Stimulated activated CD4-positive, alpha-beta T cell treated with anti-CD3 and anti-CD28 coated beads, Interleukin-12 subunit alpha, Interleukin-12 subunit beta, amount 100 ng/mL, for 24 hours (primary cell): Measurements from ENCODE around the gene NRBP1.
"Not testable (repeated sequence)": the region's sequence is repeated elsewhere in the genome, so short reads cannot be mapped to it uniquely, and the experiment has no call there.

ENCODE experiments used
- DNase-seq, 2 experiments: peaks; one replicate each; pipeline ENCODE4 v3.0.0-alpha.2; 2020; ENCODE audit warnings: low read depth in 2 of 2

NRBP1 gene

GRCh38 chr2:27421660-27422250, 6.7 kb upstream of the NRBP1 start:
- no peak for DNase-seq

- no peak for DNase-seq
Measured at GRCh38 chr2:27422958-27423357, 5.5 kb upstream of the NRBP1 start.

GRCh38 chr2:27425039-27425438, 3.4 kb upstream of the NRBP1 start:
- DNase-seq, result not testable (repeated sequence)

DNA sequence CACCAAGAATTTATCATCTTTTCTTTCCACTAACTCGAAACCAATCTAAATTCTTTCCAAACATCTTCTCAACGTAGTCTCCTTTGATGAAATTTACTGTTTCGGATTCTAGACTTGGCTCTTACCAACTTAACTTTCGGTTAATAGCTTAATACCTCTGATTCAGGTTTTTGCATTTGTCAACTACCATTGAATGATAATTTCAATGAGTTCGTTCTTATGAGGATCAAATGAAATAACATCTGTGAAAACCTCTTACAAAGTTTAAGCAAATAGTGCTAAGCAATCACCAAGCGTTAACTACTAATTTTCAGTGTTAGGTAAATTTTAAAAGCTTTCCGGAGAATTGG, 593 bp upstream of the NRBP1 start:
- no peak for DNase-seq

DNA sequence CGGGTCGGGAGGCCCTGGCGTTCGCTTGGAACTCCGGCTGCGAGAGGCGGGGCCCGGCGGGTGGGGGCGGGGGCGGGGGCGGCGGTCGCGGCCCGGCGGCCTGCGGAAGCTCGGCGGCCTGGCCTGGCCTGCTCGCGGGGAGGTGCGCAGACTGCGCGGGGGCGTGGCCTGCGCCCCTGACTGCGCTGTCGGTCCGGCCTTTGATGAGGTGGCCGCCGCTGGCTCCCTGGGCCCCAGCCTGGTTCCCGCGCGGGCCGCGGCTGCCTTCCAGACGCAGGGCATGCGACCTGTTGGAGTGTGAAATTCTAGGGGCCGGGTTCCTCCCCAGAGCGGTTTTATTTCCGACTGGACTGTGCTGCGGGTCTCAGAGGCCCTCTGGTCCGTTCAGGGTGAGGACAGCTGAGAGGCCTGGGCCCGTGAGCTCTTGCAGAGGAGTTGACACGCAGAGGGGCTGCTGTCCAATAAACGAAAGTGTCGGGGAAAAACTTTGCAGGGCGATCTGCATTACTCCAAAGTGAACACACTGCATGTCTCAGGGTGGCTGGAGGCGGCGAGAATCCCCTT, 629 bp downstream of the NRBP1 start:
- peak; percentile 48 to 68 for DNase-seq

DNA sequence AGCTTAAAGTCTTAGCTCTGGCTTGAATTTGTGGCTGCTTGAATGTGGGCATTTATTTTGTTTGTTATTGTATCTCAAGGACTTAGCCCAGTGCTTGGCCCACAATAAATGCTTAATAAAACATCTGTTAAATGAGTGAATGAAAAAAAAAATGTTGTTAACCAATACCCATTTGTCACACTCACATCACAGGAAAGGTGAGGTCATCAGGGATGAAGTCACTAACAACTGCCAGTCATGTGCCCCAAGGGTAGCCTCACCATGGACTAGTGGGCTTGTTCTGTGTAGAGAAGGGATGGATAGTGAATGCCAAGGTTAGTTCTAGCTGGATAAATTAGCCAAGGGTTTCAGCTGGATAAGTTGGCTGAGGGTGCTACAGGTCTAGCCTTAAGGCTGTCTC, 3.0 kb downstream of the NRBP1 start:
- no peak for DNase-seq

GRCh38 chr2:27435628-27436027, 7.2 kb downstream of the NRBP1 start:
- no peak for DNase-seq

GRCh38 chr2:27441226-27441926, 12.9 kb downstream of the NRBP1 start:
- DNase-seq, result no peak

DNA sequence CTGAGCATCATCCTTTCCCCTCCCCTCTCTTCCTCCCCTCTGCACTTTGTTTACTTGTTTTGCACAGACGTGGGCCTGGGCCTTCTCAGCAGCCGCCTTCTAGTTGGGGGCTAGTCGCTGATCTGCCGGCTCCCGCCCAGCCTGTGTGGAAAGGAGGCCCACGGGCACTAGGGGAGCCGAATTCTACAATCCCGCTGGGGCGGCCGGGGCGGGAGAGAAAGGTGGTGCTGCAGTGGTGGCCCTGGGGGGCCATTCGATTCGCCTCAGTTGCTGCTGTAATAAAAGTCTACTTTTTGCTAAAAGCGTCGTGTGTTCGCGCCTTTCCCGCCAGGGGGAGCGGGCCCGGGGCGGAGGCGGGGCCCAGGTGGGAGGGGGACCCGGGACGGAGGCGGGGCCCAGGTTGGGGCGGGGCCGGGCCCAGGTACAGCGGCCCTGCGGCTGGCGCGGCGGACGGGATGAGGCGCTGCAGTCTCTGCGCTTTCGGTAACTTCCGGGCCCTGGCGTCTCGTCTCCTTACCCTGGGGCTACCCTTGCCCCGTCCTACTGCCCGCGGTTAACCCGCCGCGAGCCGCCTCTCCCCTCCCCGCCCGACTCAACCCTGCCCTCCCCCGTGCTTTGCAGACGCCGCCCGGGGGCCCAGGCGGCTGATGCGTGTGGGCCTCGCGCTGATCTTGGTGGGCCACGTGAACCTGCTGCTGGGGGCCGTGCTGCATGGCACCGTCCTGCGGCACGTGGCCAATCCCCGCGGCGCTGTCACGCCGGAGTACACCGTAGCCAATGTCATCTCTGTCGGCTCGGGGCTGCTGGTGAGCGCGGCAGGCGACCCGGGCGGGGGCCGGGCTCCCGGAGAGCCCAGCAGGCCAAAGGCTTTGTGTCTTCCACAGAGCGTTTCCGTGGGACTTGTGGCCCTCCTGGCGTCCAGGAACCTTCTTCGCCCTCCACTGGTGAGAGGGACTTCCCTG, 13.8 kb downstream of the NRBP1 start, which contains the start of gene KRTCAP3:
KRTCAP3 (plus strand) TSS at position 424 of the 962 bp plus-strand sequence; CDS start at position 456, 32 bp downstream.
- peak in 1 of 2 experiments; percentile 12 for DNase-seq

- no peak for DNase-seq
Measured at GRCh38 chr2:27442920-27443282, 14.5 kb downstream of the NRBP1 start.

GRCh38 chr2:27445155-27445554, 16.7 kb downstream of the NRBP1 start:
- DNase-seq, result no peak

- DNase-seq, result no peak
Measured at GRCh38 chr2:27445615-27446014, 17.2 kb downstream of the NRBP1 start.

- DNase-seq, result no peak
Measured at GRCh38 chr2:27446057-27446456, 17.6 kb downstream of the NRBP1 start.

- no peak for DNase-seq
Measured at GRCh38 chr2:27448381-27448780, 19.9 kb downstream of the NRBP1 start.

GRCh38 chr2:27451095-27451494, 22.7 kb downstream of the NRBP1 start:
- DNase-seq, result no peak

DNA sequence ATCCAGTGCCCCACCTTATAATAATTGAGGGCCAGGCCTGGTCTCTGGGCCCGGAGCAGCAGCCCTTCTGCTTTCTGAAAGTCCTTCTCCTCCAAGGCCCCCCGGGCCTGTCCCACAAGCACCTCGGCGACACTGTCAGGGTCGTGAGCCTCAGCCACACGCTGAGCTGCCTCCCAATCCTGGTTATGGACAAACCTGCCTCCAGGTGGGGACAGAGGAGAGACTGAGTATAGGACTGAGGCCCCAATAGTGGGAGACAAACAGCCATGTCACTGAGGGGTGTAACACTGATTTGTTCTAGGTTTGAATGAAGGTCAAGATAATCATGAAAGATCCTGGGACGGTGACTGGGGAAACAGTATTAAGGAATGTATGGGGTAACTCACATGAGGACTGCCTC, 25.5 kb downstream of the NRBP1 start:
- no peak for DNase-seq

DNA sequence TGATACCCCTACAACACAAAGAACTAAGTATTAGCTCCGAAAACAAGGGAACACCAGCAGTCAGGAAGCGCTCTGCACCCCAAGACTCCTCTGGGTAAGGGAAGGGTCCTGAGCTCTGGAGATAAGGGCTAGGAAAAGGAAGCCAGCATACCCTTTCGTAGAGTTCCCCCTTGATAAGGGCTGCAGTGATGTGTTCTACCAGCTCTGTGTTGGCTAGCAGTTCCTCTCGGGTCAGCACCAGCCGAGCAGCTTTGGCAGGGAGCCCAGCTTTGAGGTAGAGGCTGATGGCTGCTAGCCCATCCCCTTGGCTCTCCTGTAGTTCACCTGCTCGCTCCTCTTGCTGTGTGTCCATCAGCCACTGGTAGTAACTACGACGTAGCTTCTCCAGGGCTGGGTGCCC, 32.7 kb downstream of the NRBP1 start:
- DNase-seq, result no peak

- DNase-seq, result no peak
Measured at GRCh38 chr2:27464443-27464842, 36.0 kb downstream of the NRBP1 start.

DNA sequence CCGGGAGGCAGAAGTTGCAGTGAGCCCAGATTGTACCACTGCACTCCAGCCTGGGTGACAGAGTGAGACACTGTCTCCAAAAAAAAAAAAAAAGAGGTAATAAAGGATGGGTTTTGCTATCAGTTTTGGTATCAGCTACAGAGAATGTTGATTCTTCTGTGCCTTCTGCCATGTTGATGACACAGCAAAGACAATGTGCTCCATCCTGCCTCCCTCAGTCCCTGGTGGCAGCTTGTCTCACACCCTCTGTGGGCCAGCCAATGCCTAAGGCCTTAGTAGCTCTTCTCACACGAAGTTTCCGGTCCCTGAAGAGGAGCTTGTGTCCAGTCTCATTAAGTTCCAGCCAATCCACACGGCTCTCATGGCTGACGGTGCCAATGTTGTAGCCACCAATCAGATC, 43.5 kb downstream of the NRBP1 start:
- DNase-seq, result no peak

- DNase-seq, result no peak
Measured at GRCh38 chr2:27485496-27485895, 57.1 kb downstream of the NRBP1 start.

DNA sequence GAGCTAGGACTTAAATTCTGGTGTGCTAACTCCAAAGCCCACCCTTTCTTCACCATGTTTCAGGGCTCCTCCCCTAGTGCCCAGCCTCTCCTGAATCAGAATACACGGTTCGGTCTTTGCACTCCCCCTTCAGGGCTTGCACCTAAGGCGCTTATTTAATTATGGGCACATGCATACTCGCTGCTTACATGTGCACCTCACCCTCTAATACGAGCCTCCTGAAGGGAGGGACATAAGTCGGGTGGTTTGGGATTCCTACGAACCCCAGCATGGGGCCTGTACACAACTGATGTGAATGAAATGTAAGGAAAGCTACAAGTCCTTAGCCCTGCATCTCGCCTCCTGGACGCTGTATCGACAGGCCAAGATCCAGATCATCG, 60.7 kb downstream of the NRBP1 start:
- DNase-seq, result no peak
